GM12872 (cell line): ENCODE results near the gene IL9.

Source experiments
- CTCF ChIP-seq: IDR thresholded peaks from 3 replicates; pipeline ENCODE4 v1.5.1; 2011; ENCODE audit warnings: low read depth, mild to moderate bottlenecking, low read length, moderate library complexity; ENCODE audit not compliant: insufficient read depth

IL9 gene

DNA sequence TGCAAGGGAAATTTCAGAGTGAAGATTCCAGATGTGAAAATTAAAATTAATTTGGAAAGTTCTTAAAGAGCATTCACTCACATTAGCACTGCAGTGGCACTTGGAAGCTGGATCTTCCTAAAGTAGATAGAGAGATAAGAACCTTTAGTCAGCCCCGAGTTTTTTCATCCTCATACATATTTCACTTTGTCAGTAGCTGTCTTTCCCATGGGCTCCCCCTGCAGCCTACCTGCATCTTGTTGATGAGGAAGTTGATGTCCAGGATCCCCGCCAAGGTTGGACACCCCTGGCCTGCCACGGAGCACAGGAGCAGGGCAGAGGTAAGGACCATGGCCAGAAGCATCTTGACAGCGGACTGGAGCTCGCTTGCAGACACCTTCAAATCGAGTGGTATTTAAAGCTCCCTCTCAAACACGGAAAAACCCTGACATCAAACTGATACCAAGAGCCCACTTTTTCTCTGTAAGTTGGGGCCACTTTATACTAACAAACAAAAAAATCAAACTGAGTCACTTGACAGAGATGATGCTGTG is at the start of gene IL9:
Gene IL9 (minus strand): TSS at position 368 of the 533 bp plus-strand sequence. CDS start 25 bp downstream, at position 343.
- TF ChIP-seq CTCF = no peak

DNA sequence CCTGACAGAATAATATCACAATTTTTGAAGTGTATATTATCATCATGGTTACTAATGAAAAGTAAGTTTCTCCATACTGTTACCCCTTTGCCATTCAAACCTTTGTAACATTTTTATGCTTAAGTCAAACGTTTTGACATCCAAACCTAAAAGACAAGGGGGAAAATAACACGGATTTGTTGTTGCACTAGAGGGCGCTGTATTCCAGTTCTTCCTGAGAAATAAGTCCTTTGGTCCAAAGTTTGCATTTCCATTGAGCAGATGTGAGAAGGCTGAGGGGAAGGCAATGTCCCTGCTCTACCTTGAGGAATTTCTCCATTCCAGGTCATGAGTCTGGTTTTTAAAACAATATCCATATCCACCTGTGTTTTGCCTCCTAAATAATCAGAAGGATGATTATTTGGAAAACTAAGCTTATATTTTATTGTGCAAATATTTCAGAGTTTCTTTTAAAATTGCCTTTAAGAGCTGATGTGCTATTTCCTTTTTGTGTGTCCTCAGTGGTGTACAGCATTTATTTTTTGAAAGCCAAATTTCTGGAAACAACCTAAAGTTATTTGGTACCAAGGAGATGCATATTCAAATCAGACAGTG is 49.4 kb upstream of the IL9 start:
- TF ChIP-seq CTCF = peak; percentile 67

GRCh38 chr5:135944564-135944963 is 48.9 kb upstream of the IL9 start:
- TF ChIP-seq CTCF = no peak

- TF ChIP-seq CTCF = no peak
Observed at GRCh38 chr5:135942202-135942771, 46.6 kb upstream of the IL9 start.

GRCh38 chr5:135941711-135942110 is 46.1 kb upstream of the IL9 start:
- TF ChIP-seq CTCF = no peak

DNA sequence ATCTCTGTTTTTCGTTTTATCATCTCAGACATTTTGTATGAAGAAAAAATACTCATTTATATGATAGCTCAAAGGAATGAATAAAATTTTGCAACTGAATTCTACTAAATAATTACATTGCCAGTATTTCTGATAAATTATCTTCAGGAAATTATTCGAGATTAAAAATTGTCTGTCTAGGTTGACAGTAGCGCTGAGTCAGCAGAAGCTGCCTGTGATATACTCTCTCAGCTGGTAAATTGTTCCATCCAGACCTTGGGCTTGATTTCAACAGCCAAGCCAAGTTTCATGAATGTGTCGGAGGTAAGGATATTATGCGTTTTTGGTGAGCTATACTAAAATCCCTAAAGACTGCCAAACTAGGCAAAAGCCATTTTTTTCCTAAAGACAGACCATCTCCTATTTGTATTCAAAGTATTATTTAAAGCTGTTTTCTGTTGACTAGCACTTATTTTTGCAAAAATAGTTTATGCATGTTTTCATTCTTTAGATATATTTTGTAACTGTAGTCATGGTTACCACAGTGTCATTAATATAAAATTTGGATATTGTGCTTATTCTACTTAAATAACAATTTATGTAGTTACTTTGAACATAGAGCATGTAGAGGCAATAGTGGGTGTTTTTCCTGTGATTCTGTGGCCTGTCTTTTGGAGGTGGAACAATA is 41.7 kb upstream of the IL9 start:
- TF ChIP-seq CTCF = no peak

GRCh38 chr5:135934939-135935338 is 39.3 kb upstream of the IL9 start:
- no peak for TF ChIP-seq CTCF
